GM12865 (cell line): Measurements from ENCODE around the gene ADAMTS6.

Experiments
- DNase-seq: peaks from one replicate; pipeline ENCODE4 v3.0.0; 2010; ENCODE audit warnings: low read depth
- H3K4me3 ChIP-seq: 2 replicates; pipeline ENCODE4 v1.5.1; 2011; ENCODE audit warnings: mild to moderate bottlenecking, low read depth, low read length, control low read depth
- CTCF ChIP-seq: IDR thresholded peaks from 2 replicates; pipeline ENCODE4 v1.5.1; 2011; ENCODE audit warnings: low read length, control low read depth, low read depth, inconsistent platforms; ENCODE audit not compliant: insufficient read depth; ENCODE audit errors: missing control alignments

The ADAMTS6 gene

GRCh38 chr5:65157906-65158603 lies 323.7 kb downstream of the ADAMTS6 start:
- H3K4me3 ChIP-seq: no peak overlapping the region
- TF ChIP-seq CTCF: no peak
- DNase-seq: no peak

- no peak for TF ChIP-seq CTCF
- DNase-seq: no peak
- H3K4me3 ChIP-seq: no peak overlapping the region
Observed at GRCh38 chr5:65156933-65157332, 324.8 kb downstream of the ADAMTS6 start.

GRCh38 chr5:65152131-65152530 lies 329.6 kb downstream of the ADAMTS6 start:
- no peak for DNase-seq

GRCh38 chr5:65151614-65152013 lies 330.1 kb downstream of the ADAMTS6 start:
- H3K4me3 ChIP-seq: no peak overlapping the region
- no peak for DNase-seq
- TF ChIP-seq CTCF: no peak

More at GRCh38 chr5:65152131-65152530, 329.6 kb downstream of the ADAMTS6 start:
- H3K4me3 ChIP-seq: no peak overlapping the region
- no peak for TF ChIP-seq CTCF

- no peak for TF ChIP-seq CTCF
- DNase-seq: no peak
- H3K4me3 ChIP-seq: no peak overlapping the region
Observed at GRCh38 chr5:65150599-65151304, 331.0 kb downstream of the ADAMTS6 start.

GRCh38 chr5:65149827-65150226 lies 331.9 kb downstream of the ADAMTS6 start:
- DNase-seq: no peak
- no peak overlapping the region for H3K4me3 ChIP-seq
- no peak for TF ChIP-seq CTCF
